ENCODE results near the gene RUSF1.
A peak's percentile ranks its signal among the peaks of the same experiment; 100 is the strongest.
"Not testable (repeated sequence)": the region's sequence is repeated elsewhere in the genome, so short reads cannot be mapped to it uniquely, and the experiment has no call there.

The RUSF1 gene

DNA sequence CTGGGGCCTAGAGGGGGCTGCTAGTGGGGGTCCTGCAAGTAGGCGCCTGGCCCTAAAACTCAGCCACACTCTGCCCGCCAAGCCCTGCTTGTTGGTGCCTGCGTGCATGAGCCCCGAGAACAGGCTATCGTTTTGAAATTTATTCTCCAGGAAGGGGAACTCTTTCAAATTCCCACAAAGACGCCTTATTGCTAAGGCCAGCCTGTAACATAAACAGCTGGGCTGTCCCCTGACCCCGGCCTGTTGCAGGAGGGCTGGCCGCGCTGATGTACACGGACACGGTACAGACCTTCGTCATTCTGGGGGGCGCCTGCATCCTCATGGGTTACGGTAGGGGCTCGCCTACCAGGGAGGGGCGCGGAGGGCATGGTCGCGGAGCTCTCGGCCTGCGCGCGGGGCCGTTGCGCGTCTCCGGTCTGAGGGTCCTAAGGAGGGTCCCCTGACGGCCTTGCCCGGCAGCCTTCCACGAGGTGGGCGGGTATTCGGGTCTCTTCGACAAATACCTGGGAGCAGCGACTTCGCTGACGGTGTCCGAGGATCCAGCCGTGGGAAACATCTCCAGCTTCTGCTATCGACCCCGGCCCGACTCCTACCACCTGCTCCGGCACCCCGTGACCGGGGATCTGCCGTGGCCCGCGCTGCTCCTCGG, 21.0 kb downstream of the RUSF1 start:
- no peak for DNase-seq

DNA sequence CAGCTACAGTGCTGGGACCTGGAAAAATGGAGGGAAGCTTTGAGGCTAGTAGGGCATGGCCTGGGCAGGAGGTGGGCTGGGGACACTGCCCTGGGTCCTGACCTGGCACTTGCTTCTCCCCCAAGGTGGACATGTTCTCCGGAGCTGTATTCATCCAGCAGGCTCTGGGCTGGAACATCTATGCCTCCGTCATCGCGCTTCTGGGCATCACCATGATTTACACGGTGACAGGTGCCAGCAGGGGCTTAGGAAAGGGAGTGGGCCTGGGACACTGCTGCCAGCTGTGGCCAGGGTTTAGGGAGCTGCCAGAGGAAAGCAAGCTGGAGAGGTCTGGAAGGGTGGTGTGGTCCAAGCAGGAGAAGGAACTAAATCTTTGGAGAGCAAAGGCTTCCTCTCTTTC, 22.1 kb downstream of the RUSF1 start:
- no peak for DNase-seq

DNA sequence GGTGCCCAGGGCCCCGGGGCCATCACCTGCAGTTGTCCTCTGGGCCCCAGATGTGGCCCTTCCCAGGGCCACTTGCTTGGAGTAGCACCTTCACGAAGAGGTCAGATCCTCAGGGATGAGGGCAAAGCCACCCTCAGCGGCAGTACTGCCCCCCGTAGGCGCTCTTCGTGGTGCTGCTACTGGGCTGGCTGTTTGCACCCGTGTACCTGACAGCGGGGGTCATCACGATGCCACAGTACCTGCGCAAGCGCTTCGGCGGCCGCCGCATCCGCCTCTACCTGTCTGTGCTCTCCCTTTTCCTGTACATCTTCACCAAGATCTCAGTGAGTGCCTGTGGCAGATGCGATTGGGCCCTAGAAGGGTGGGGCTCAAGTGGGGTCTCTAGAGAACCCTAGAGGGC, 22.6 kb downstream of the RUSF1 start:
- no peak for DNase-seq

DNA sequence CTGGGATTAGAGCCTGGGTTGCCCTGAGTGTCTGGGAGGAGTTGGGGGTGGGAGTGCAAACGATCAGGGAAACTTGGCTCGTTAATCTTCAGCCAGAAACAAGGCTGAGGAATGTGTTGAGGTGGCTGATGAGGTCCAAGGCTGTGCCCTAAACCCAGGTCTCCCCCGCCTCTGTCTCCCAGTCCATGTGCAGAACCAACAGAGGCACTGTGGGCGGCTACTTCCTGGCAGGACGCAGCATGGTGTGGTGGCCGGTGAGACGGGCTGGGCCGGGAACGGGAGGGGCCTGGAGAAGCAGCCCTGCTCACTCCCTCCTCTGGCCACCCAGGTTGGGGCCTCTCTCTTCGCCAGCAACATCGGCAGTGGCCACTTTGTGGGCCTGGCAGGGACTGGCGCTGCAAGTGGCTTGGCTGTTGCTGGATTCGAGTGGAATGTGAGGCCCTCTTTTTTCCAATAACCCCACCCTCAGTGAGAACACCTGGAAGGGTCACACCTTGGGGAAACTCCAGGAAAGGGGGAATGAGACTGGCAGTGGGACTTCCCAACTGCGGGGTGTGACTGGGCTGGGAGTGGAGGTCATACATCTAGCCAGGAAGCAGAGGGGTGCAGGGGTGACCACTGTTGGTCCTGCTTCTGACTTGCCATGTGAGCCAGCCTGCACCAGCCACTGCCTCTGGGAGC, 23.6 kb downstream of the RUSF1 start:
- no peak for DNase-seq

DNA sequence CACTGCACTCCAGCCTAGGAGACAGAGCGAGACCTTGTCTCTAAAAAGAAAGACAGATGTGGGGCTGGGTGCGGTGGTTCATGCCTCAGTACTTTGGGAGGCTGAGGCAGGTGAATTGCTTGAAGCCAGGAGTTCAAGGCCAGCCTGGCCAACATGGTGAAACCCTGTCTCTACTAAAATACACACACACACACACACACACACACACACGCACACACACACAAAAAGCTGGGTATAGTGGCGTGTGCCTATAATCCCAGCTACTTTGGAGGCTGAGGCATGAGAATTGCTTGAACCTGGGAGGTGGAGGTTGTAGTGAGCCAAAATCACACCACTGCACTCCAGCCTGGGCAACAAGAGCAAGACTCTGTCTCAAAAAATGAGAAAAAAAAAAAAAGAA, 24.1 kb downstream of the RUSF1 start:
- DNase-seq: not testable (repeated sequence)

DNA sequence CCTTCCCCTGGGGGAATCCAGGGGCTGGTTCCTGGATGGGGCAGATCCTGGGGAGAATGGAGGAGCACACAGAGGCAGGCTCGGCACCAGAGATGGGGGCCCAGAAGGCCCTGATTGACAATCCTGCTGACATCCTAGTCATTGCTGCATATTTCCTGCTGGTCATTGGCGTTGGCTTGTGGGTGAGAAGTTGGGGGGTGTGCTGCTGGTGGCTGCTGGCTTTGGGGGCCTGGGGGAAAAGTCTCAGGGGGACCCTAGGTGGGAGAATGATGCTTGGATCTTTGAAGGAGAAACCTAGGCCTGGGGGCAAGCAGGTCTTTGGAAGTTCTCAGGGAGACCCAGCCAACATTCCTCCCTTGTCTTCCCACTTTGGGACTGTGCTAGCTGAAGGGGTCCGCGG, 25.1 kb downstream of the RUSF1 start, which contains the start of gene SLC5A2:
SLC5A2 (plus strand) TSS at position 43 of the 400 bp plus-strand sequence; CDS start at position 57, 14 bp downstream.
- DNase-seq: no peak

DNA sequence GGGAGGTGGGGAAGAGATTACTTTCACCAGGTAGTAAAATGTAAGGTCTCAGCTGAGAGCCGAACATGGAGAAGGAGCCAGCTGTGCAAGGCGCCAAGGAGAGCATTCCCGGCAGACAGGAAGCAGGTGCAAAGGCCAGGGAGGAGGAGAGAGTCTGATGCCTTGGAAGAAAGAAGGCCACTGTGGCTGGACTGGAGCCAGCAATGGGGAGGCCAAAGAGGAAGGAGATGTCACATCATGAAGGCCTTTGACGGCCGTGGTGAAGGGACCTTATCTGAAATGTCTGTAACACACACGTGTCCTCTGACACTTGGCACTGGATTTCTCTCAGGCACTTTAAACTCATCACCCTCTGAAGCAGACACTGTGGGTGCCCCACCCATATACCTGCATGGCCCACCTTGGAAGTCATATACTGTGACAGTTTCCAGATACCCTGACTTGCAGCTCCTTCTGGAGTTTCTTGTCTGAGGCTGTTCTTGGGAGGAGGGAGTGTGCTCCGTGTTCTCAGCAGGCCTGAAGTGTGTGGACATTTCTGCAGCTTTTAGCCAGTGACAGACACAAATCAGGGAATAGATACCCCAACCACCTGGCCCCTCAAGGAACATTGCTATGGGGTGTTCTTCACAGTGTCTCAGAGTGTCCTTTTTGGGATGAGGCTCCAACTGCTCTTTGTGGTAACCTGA, 27.2 kb downstream of the RUSF1 start:
- DNase-seq: no peak

DNA sequence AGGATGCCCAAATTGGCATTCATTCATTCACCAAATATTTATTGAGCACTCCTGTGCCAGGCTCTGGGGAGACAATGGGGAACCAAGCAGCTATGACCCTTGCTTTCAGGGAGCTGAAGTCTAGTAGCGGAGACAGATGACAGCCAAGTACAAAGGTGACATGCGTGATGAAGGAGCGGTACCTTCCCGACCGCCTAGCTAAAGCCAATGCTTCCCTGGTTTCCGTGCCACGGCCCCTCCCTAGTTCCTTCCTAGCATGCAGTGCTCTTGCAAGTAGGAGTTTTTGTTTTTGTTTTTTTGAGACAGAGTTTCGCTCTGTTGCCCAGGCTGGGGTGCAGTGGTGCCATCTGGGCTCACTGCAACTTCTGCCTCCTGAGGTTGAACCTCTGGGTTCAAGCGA, 28.4 kb downstream of the RUSF1 start:
- DNase-seq: no peak

DNA sequence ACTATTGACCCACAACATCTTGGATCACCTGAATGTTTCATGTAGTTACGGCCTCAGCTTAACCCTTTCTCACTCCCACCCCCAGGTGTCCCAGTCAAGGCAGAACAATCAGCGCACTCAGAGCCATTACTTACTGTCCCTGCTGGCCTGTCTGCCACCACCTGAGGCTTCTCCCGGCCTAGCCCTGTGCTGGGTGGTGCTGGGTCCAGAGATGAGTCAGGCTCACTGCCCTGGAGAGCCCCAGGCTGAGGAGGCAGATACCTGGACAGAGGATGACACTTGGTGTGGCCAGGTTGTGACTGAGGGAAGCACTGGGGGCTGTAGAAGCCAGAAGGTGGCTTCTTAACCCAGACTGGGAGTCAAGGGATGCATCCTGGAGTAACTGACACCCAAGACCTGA, 29.2 kb downstream of the RUSF1 start:
- DNase-seq: no peak

DNA sequence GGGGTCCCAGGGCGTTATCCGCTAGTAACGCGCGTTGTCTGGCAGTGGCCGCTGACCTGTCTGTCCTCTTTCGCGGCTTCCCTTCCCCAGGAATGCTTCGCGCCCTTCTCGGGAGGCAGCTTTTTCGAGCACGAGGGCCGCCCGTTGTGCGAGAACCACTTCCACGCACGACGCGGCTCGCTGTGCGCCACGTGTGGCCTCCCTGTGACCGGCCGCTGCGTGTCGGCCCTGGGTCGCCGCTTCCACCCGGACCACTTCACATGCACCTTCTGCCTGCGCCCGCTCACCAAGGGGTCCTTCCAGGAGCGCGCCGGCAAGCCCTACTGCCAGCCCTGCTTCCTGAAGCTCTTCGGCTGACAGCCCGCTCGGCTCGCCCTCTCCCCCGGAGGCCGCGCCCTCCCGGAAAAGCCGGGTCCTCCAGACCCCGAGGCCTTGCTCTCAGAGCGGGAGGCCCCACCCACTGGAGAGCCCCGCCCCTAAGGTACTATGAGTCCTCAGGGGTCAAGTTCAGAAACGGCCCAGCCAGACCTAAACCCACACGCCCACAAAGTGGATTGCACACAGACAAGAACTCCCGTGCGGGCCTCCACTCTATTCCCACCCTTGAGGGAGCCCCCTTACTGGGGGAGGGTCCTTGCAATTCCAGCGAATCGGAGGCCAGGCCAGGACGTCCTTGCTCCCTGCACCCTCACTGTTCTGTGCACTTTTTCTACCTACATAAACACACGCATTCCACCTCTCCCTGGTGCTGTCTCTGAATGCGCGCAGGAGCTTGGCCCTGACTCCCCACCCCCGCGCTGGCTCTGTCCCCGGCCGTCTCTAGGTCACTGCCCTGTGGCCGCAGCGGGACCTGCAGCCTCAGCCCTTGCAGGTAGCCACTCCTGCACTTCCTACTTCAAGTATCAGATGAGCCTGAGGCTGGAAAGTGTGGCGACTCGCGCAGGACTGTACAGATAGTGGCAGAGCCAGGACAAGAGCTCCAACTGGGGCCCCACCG, 30.7 kb downstream of the RUSF1 start:
- DNase-seq: no peak

DNA sequence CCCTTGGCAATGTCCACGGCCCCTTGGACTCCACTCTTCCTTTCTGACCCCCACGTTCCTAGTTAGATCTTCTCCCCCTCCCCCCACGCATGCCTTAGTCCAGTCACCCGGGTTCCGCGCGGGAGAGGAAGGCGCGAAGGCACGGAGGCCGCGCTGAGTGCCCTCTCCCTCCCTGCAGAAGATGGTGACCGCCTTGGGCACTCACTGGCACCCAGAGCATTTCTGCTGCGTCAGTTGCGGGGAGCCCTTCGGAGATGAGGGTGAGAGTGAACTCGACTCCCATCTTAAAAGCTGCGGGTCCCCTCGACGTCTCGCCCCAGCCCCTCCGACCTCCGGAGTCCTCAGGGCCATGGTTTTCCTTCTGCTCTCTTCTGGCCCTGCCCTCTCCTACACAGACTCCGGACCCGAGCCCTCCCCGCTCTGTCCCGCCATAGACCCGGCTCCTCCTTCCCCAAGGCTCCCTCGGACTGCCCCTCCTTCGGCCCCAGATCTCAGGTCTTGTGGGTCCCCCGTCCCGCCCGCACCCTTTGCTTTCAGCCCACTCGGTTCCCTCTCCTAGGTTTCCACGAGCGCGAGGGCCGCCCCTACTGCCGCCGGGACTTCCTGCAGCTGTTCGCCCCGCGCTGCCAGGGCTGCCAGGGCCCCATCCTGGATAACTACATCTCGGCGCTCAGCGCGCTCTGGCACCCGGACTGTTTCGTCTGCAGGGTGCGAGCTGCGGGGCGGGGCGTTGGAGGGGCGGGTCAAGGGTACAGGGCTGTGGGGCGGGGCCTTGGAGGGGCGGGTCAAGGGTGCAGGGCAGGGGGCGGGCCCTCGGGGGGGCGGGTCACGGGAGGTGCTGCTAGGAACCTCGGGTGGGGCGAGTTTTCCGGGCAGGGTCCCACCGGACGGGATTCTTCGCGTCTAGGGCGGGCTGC, 31.6 kb downstream of the RUSF1 start:
- peak in 26 of 56 donors; percentile 10 to 61 (median 27) for DNase-seq

DNA sequence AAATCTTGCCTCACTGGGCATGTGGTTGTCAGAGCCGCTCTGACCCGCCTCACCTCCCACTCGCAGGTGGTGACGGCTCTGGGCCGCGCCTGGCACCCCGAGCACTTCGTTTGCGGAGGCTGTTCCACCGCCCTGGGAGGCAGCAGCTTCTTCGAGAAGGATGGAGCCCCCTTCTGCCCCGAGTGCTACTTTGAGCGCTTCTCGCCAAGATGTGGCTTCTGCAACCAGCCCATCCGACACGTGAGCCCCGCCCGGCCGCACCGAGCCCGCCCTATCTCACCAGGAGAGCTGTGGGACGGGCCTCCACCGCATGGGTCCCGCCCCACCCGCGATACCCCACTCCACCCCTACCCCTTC, 32.3 kb downstream of the RUSF1 start:
- no peak for DNase-seq

DNA sequence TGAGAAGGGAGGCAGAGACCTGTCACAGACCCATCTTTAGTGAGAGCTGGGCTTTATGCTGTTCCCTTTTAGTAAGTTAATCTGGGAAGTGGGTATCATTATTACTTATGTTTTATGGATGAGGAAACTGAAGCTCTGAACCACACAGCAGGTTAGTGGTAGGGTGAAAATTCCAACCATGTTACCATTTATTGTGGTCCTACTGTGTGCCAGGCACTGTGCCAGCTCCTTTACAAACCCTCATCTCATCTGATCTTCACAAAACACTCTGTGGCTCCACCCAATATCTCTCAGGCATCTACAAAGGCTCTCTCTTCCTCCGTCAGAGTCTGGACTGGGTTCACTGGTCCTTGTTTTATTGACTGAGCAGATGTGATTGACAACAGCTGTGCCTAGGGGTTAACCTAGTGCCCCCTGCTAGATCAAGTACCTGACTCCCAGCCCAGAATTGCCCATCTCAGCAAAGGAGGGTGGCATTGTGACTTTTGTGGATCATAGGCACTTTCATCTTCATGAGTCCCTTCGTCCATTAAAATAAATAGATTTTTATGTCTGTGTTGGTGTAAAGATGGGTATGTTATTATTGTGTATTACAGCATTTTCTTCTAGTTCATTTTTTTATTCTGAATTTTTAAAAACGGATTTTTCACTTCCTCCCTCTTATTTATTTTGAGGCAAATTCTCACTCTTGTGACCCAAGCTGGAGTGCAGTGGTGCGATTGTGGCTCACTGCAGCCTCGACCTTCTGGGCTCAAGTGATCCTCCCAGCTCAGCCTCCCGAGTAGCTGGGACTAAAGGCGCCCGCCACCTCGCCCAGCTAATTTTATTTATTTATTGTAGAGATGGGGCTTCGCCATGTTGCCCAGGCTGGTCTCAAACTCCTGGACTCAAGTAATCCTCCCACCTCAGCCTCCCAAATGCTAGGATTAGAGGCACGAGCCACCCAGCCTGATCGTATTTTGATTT, 33.1 kb downstream of the RUSF1 start:
- DNase-seq: no peak

DNA sequence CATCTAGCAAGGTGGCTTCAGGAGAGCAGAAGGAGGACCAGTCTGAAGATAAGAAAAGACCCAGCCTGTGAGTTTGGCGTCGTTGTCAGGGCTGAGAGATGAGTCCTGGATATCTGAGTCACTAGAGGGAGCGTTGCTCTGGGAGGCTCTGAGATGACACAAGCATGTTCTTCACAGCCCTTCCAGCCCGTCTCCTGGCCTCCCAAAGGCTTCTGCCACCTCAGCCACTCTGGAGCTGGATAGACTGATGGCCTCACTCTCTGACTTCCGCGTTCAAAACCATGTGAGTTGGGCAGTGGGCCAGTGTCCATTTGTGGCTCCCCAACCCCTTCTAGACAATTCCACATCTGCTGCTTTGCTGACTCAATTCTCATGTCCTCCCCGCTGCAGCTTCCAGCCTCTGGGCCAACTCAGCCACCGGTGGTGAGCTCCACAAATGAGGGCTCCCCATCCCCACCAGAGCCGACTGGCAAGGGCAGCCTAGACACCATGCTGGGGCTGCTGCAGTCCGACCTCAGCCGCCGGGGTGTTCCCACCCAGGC, 33.9 kb downstream of the RUSF1 start:
- DNase-seq: no peak

DNA sequence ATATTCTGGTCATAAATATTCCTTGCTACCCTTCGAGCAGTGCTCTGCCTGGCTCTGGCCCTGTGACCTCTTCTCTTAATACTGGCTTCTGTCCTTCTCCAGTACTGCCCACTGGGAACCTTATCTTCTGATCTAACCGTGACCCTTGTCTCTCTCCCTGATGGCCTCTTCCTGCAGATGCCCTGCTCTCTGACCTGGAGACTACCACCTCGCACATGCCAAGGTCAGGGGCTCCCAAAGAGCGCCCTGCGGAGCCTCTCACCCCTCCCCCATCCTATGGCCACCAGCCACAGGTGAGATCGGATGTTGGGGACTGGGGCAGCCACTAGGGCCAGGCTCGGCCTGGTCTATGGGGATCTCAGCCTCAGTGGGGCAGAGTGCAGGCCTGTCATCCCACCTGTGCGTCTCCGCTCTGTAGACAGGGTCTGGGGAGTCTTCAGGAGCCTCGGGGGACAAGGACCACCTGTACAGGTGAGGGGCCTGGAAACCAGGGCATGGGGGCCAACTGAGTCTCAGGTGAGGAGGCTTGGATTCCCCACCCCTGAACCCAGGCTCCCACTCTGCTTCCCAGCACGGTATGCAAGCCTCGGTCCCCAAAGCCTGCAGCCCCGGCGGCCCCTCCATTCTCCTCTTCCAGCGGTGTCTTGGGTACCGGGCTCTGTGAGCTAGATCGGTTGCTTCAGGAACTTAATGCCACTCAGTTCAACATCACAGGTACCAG, 34.8 kb downstream of the RUSF1 start:
- DNase-seq: no peak

DNA sequence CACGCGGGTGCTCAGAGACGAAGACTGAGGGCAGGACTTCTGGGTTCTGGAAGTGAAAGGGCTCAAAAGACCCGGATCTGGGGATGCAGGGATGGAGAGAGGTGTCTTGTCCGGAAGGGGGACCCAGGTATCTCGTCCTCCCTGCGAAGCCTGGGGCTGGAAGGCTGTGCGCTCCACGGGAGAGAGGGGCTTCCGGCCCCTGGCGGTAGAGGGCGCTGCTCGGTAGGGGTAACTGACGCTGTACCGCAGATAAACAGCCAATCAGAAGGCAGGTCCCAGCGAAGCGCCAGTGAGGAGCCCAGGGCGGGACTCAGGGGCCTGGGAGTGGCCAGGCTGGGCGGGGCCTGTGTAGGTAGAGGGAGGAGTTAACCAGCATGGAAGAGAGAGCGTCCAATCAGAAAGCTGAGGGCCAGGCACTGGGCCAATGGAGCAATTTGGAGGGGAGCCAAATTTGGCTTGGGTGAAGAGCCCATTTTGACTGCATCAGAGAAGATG, 35.4 kb downstream of the RUSF1 start:
- peak in 3 of 56 donors; percentile 17 to 54 (median 43) for DNase-seq

DNA sequence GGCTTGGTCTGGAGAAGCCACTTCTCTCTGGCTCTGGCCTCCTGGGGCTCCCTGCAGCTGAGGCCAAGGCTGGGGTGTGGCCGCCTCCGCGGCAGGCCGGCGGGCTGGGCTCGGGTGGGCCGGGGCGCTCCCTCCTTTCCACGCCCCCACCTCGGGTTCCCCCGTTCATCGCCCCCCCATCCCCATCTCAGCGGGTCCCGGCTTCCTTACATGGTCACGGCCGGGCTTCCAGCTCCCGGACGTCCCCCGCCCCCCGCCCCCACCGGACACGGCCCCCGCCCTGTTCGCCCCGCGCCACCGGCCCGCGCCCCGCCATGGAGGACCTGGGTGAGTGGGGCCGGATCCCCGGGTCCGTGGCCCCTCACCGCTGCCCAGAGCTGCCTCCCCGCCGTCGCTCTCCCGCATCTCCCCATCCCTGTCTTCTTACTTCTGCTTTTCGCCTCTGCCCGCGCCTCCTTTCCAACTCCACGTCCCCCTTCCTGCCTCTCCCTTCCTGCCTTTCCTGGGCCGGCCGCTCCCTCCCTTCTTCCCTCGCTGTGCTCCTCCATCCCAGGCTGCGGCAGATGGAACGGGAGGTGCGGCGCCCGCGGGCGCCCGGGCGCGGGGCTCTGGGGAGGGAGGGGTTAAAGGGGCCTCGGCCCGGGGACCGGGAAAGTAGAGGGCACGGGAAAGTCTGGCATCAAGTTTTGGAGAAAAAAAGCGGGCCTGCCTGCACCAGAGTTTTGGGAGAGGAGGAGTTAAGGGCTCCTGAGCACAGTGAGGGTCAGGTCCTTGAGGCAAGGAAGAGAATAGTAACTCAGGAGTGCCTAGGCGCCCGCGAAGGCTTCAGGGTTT, 36.1 kb downstream of the RUSF1 start, which contains the start of gene TGFB1I1:
TGFB1I1 (plus strand) TSS at position 278 of the 834 bp plus-strand sequence; CDS start at position 315, 37 bp downstream.
- no peak for DNase-seq
